ENCODE data around the gene OR6V1.
"Not testable (repeated sequence)": the region's sequence is repeated elsewhere in the genome, so short reads cannot be mapped to it uniquely, and the experiment has no call there.

Gene OR6V1

DNA sequence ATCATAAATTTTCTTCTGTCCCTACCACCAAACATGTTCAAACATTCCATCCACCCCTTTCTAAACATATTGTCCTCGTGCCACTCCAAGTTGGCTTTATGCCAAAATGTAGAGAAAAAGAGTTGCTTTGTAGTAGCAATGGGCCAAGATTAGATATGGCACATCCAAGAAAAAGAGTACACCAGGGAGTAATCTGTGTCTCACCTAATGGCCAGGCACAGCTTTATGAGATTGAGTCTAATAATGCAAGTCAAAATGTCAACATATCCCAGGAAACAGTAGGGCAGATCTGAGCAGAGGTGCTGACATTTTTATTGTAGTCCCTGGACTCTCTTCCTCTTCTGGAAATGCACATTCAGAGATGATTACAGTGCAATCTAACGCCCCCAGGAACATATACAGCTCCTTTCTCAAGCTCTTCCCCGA is 5.7 kb upstream of the OR6V1 start:
- DNase-seq: no peak

DNA sequence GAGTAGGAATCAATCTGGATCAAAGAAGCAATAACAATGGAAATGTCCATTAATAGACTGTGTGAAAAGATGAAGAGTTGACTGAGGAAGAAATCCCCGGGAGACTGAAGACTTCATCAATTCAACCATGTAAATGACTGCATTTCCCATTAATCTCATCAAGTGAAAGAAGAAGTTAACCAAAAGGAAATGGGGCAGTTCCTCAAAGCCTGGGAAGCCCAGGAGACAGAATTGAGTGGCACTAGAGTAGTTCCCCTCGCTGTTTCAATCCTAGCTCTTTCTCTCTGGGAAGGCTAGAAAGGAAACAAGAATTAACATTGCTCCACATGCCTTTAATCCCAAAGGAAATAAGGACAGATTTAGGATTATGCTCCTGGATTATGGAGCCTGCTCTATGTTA is 4.8 kb upstream of the OR6V1 start:
- no peak for DNase-seq

DNA sequence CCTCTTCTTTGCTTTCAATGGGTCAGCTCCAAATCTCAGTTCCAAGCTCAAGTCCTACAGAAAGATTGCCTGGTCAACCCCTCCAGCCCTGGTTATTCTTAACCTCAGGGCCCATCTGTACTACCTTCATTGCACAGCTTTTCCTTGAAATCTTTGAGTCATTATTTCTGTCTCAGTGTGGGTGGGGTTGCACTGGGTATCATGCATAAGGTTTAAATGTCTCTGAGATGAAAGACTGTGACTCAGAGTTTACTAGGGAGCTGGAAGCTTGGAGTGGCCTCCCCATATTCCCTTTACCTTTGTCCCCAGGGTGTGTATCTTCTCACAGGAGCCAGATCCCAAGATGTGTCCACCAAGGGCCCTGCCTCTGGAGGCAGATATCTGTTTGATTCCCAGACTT is 3.3 kb upstream of the OR6V1 start:
- DNase-seq: no peak

GRCh38 chr7:143049362-143049761 is 2.8 kb upstream of the OR6V1 start:
- DNase-seq: no peak

DNA sequence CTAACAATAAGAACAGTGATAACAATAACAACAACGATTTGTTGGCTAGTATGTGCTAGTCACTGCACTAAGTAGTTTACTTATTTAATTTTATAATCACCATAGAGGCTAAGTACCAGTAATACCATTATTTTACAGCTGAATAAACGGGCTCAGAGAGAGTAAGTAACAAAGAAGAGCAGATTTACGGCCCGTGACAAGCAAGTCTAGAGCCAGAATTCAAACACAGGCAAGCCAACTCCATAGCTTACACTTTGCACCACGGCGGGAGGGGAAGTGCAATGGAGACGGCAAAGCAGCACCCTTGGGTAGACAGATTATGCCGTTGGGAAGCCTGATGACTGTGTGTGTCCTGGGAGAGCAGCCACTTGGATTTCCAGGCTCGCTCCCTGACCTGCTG is 1.2 kb upstream of the OR6V1 start:
- DNase-seq: no peak

DNA sequence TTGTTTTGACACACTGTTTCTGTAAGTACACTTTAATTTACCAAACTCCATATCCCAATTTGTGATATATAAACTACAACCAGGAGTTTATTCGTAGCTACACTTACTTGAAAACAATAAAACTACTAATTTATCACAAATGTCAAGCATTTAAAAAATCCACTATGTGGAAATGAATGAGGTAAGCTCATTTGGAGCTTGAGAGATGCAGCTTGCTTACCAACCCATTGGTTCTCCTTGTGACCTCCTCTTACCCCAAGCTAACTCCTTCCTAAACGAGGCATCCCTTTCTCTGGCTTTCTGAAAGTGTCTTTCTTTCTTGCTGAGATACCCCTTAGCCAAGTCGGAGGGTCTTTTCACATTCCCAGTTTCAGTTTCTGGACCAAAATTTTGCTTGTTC is 2.5 kb downstream of the OR6V1 start:
- DNase-seq: no peak

DNA sequence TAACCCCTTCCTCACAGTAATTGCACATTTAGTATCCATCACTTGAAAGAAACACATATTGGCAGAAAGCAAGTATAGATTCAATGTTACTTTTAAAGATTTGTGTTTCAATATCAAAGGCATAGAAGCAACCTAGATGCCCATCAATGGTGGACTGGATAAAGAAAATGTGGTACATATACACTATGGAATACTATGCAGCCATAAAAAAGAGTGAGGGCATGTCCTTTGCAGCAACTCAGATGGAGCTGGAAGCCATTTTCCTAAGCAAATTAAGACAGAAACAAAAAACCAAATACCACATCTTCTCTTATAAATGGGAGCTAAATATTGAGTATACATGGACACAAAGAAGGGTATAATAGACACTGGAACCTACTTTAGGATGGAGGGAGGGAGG is 3.6 kb downstream of the OR6V1 start:
- DNase-seq: no peak

DNA sequence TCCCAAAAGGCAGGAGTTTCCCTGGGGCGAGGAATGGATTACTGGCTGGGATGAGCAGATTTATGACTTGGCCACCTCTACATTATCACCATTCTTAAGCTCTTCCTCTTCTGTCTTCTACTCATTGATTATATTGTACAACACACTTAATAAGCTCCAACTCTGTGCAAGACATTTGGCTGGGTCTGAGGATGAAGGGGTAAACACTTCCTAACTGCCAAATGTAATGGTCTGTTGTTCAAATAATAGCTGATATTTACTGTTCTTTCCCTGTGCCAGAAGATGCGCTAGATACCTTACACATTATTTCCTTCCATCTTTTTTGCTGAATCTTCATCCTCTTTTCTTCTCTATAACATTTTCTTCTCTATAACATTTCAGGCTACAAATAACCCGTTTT is 11.6 kb downstream of the OR6V1 start:
- no peak for DNase-seq

- no peak for DNase-seq
Observed at GRCh38 chr7:143068446-143068845, 16.3 kb downstream of the OR6V1 start.

GRCh38 chr7:143069912-143070500 is 17.9 kb downstream of the OR6V1 start:
- no peak for DNase-seq

GRCh38 chr7:143073556-143073955 is 21.4 kb downstream of the OR6V1 start:
- no peak for DNase-seq

DNA sequence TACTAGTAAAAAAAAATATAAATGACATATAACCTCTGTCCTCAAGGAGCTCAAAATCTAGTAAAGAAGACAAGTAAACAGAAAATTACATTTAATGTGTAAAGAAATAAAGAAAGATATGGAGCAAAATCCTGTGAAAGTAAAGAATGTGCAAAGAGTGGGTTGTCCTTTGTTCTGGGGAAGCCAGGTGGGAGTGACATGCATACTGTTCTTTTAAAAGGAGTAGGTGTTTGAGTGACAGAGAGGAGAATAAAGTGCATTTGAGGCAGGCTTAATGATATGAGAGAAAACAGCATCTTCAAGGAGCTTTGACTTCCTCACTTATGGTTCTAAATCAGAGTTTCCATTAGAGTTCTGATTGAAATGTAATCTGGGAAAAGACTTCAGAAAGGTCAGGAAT is 22.0 kb downstream of the OR6V1 start:
- no peak for DNase-seq

GRCh38 chr7:143085109-143085508 is 33.0 kb downstream of the OR6V1 start:
- DNase-seq: no peak

- not testable (repeated sequence) for DNase-seq
Observed at GRCh38 chr7:143085610-143086009, 33.5 kb downstream of the OR6V1 start.

DNA sequence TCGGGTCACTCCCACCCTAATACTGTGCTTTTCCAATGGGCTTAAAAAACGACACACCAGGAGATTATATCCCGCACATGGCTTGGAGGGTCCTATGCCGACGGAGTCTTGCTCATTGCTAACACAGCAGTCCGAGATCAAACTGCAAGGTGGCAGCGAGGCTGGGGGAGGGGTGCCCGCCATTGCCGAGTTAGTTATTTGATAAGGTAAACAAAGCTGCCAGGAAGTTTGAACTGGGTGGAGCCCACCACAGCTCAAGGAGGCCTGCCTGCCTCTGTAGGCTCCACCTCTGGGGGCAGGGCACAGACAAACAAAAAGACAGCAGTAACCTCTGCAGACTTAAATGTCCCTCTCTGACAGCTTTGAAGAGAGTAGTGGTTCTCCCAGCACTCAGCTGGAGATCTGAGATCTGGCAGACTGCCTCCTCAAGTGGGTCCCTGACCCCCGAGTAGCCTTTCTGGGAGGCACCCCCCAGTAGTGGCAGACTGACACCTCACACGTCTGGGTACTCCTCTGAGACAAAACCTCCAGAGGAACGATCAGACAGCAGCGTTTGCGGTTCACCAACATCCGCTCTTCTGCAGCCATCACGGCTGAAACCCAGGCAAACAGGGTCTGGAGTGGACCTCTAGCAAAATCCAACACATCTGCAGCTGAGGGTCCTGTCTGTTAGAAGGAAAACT is 36.5 kb downstream of the OR6V1 start:
- DNase-seq: not testable (repeated sequence)

DNA sequence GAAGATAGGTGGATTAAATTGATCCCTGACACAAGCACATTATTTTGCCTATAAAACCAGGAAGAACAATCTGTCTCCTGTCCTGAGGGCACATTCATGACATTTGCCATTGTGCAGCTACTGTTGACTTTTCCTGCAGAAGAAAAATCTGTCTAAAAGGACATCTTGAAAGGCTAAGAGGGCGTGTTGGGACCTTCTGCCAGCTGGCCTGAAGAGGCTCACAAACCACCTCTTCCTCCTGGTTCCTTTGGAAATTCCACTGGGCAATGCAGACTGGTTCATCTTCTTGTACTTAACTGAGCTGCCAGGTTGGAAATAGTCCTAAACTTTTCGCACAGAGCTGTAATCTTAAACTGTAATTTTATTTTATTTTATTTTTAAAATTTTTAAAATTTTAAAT is 44.0 kb downstream of the OR6V1 start:
- no peak for DNase-seq

DNA sequence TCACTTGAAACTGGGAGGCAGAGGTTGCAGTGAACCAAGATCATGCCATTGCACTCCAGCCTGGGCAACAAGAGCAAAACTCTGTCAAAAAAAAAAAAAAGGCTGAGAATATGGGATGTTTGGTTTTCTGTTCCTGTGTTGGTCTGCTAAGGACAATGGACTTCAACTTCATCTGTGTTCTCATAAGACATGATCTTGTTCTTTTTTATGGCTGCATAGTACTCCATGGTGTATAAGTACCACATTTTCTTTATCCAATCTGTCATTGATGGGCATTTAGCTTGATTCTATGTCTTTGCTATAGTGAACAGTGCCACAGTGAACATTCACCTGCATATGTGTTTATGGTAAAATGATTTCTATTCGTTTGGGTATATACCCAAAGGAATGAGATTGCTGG is 47.4 kb downstream of the OR6V1 start:
- not testable (repeated sequence) for DNase-seq

All from cortex of kidney (tissue), 1 donor.